ENCODE data around the gene KLHL1. TPM values are rescaled to one million over a fixed set of nuclear protein-coding genes. Genes with fewer than 3 reads are reported as not detected.

The KLHL1 gene
- total and polyA plus RNA-seq, 9 of the 15 experiments (the other 6 are each of a cell fraction or from before 2014, with no cell fraction given), result not detected

GRCh38 chr13:69654392-69654791 lies 453.9 kb downstream of the KLHL1 start:
- DNase-seq (ENCODE audit: extremely low read depth in 1 of 4, low spot score in 3 of 4), result no peak
- ChIA-PET CTCF (ENCODE audit: low intra/inter-chr PET ratio) (no interaction called here), POLR2A (no interaction called here)
- Histone ChIP-seq H3K9me1 (ENCODE audit: control insufficient read depth, insufficient read depth, low read length) (no peaks in the 10 kb centered on the region), H3K9me3 (replicated peaks; ENCODE audit: control insufficient read depth, insufficient read depth, low read depth, low read length) (no peaks in the 10 kb centered on the region), H3K4me1 (replicated peaks in 1 of 2; ENCODE audit: control insufficient read depth in 2 of 2, insufficient read depth in 2 of 2, low read length in 2 of 2) (no peaks in the 10 kb centered on the region), H3K9ac (ENCODE audit: insufficient read depth in 1 of 2, low read depth in 2 of 2, low read length in 2 of 2) (no peak overlapping the region), H3K4me3 (no peak overlapping the region), H3K27ac (ENCODE audit: extremely low read depth, low read depth, low read length) (no peak overlapping the region), H3K4me2 (ENCODE audit: insufficient read depth, low read length) (no peak overlapping the region), H3K79me2 (ENCODE audit: control insufficient read depth, insufficient read depth, low read length) (no peaks in the 10 kb centered on the region), H4K20me1 (replicated peaks; ENCODE audit: control insufficient read depth, insufficient read depth, low read length) (no peaks in the 10 kb centered on the region), H3K27me3 (ENCODE audit: control insufficient read depth in 2 of 2, insufficient read depth in 2 of 2, low read length in 2 of 2) (no peaks in the 10 kb centered on the region), H2AFZ (ENCODE audit: low read depth, low read length) (no peak overlapping the region), H3K36me3 (ENCODE audit: control insufficient read depth, insufficient read depth, low read length) (no peaks in the 10 kb centered on the region)
- in situ Hi-C loops (cut with MboI) (no loop called here), intact Hi-C loops (cut with micrococcal nuclease) (no loop called here)
- 13% methylated on average over 5 of the region's 5 CpGs for WGBS (ENCODE audit: insufficient coverage, low coverage, missing lambda C conversion rate)
- no peak for TF ChIP-seq HNRNPH1 (optimal IDR thresholded peaks at IDR 0.05; ENCODE audit: low read depth, low read length)
- TF ChIP-seq PATZ1 (CRISPR knock-in tag; IDR thresholded peaks at IDR 0.05; ENCODE audit: borderline replicate concordance), result no peak
- TF ChIP-seq RBM39 (optimal IDR thresholded peaks at IDR 0.05; ENCODE audit: low read depth, low read length), result no peak
- no peak for TF ChIP-seq TARDBP (IDR thresholded peaks at IDR 0.05)
- TF ChIP-seq ATF7 (IDR thresholded peaks at IDR 0.05), result no peak
- TF ChIP-seq HBP1 (CRISPR knock-in tag; IDR thresholded peaks at IDR 0.05), result no peak
- TF ChIP-seq HIVEP1 (CRISPR knock-in tag; IDR thresholded peaks at IDR 0.05), result no peak
- TF ChIP-seq ZNF133 (CRISPR knock-in tag; IDR thresholded peaks at IDR 0.05), result no peak
- TF ChIP-seq RBM22 (IDR thresholded peaks at IDR 0.05; ENCODE audit: low read depth, low read length, poor library complexity, severe bottlenecking), result no peak
- no peak for TF ChIP-seq ZBTB5 (IDR thresholded peaks at IDR 0.05)
- no TSS peak for BruUV-seq (replicated peaks)
- ATAC-seq, result no peak
- FAIRE-seq, result no peak
